GM21737 (cell line): ENCODE measurements around the gene DISP3.

Experiments used
- ATAC-seq: cut with Tn5 transposase; IDR thresholded peaks from one replicate; pipeline ENCODE4 v1.9.1; 2021; ENCODE audit warnings: mild to moderate bottlenecking, moderate library complexity; ENCODE audit not compliant: unreplicated experiment

The DISP3 gene

DNA sequence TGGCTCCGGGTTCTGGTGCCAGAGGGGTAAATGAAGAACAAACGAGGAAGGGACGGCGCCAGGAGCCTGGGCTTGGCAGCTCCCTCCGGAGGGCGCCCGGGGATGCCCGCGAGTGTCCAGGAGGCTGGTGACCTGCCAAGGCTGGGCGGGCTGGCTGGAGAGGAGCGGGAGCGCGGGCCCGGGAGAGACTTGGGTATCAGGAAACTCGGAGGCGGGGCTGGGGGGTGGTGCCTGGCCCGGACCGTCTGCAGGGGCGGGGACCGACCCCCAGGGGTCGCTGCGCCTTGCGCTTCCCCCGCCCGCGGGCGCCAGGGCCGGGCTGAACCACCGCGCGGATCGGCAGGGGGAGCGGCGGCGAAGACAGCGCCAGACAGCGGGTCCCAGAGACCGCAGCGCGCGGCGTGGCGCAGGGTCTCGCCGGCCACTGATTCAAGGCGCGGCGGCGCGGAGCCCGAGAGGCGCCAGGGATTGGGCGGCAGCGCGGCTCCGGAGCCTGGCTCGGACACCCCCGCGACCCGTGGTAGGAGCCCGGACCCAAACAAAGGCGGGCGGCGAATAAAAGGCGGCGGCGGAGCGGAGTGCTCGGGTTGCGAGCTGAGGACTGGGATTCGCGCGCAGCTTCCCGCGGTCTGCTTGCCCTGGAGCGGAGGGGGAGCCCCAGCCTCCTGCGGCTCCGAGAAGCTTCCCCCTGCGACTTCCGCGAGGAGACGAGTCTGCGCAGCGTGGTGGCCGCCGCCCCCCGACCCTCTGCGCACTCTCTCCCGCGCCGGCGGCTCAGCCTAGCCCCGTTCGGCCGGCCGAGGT is at the start of gene DISP3:
Gene DISP3 (plus strand): TSS at position 585 of the 804 bp plus-strand sequence. CDS start 21,838 bp downstream, outside the sequence.
- ATAC-seq, result peak; percentile 58

DNA sequence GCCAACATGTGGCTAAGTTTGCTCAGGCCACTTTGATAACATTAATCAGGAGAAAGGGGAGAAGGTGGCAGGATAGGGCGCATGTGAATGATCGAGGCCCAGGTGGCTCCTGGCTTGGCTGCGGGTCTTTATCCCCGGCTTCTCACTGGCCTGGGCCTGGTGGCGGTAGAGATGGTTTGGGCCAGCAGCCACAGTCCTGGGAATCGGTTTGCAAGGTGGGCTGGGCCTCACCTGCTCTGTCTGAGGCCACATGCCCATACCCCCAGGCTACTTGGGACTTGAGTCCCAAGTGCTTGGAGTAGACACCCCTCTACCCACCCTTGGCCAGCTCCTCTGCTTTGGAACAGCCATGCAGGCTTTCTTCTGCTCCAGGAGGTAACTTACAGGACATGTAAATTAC is 49.7 kb upstream of the DISP3 start:
- no peak for ATAC-seq

- no peak for ATAC-seq
Observed at GRCh38 chr1:11429935-11430334, 49.0 kb upstream of the DISP3 start.

GRCh38 chr1:11431941-11432507 is 46.9 kb upstream of the DISP3 start:
- no peak for ATAC-seq

DNA sequence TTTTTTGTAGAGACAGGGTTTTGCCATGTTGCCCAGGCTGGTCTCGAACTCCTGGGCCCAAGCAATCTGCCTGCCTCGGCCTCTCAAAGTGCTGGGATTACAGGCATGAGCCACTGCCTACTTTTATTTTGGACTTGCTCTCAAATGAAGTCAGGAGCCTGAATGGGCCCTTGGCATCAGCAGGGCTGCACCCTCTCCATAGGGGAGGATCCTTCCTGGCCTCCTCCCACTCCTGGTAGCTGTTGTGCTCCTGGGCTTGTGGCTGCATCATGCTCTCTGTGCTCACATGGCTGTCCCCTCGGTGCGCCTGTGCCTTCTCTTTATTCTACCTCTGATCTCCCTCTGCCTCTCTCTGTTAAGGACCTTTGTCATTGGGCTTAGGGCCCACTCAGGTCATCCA is 46.4 kb upstream of the DISP3 start:
- no peak for ATAC-seq

- ATAC-seq, result no peak
Observed at GRCh38 chr1:11434501-11434900, 44.5 kb upstream of the DISP3 start.

DNA sequence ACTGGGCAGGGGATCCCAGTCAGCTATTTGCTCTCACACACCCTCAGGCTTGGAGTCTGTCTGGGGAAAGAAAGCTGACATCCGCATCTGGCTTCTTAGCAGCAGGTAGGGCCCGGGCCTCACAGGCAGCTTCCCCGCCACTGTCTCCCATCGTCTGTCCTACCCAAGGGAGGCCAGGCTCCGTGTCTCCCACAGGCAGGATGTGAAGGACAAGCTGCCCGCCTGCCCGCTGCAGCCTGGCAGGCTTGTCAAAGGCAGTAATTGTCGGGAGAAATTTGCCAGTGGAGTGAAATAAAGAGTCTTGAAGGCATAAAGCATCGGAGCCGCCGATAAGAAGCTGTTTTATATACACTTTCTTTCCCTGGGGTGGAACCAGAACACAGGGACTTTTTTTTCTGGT is 44.0 kb upstream of the DISP3 start:
- ATAC-seq, result no peak

DNA sequence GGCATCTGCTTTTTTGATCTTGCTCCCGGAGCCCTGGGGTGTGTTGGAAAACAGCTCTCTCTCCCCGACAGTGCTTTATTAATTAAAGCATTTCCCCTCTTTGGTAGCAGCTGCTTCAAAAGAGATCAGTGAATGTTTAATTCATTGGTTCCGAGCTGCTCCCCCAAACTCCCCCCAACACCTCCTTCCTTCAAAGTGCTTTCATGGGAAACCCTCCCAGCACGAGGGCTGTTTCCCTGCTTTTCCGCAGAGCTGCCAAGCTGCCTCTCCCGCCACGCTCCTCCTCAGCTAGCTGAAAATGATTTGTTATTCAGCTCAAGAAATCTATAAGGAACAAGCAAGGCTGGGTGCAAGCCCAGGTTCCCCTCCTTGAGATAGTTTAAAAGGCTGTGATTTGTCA is 40.0 kb upstream of the DISP3 start:
- no peak for ATAC-seq

DNA sequence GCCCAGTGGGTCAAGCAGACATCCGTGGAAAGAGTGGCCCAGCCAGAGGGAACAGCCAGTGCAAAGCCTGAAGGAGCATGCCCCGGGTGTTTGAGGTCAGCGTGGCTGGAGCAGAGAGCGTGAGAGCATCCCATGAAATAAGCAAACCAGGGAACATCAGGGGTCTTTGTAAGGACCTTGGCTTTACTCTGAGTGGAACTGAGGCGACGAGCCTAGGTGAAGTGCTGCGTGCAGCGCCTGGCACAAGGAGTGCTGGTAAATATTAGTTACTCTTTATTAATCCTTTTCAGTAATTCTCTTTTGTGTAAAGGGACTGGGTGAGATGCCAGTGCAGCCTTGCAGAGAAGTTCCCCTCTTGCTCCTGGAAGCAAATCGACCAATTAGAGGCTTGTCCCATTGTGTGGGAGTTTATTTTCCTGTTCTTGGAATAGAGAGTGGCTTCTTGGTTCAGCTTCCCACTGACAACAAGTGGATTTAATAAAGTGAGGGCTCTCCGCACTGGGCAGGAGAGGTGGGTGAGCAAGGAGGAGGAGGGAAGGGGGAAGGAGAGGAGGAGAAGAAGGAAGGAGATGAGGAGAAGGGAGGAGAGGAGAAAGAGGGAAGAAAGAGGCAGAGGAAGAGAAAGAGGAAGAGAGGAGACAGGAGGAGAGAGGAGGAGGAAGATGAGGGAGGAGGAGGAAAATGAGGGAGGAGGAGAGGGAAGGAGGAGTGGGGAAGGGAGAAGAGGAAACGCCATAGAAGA is 37.6 kb upstream of the DISP3 start:
- ATAC-seq, result no peak

DNA sequence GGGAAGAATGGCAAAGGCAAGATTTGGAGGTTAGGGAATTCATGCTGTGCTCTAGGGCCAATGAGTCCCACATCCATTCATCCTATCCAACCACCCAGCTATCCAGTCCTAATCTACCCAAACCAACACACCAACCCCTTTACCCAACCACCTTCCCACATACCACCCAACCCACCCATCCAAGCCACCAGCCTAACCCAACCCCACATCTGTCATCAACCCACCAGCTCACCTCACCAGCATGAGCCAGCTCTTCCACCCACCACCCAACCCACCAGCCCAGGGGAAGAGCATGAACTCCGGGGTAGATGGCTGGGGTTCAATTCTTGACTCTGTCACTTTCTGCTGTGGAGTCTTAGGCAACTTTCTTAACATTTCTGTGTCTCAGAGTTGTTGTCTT is 35.9 kb upstream of the DISP3 start:
- ATAC-seq, result no peak

DNA sequence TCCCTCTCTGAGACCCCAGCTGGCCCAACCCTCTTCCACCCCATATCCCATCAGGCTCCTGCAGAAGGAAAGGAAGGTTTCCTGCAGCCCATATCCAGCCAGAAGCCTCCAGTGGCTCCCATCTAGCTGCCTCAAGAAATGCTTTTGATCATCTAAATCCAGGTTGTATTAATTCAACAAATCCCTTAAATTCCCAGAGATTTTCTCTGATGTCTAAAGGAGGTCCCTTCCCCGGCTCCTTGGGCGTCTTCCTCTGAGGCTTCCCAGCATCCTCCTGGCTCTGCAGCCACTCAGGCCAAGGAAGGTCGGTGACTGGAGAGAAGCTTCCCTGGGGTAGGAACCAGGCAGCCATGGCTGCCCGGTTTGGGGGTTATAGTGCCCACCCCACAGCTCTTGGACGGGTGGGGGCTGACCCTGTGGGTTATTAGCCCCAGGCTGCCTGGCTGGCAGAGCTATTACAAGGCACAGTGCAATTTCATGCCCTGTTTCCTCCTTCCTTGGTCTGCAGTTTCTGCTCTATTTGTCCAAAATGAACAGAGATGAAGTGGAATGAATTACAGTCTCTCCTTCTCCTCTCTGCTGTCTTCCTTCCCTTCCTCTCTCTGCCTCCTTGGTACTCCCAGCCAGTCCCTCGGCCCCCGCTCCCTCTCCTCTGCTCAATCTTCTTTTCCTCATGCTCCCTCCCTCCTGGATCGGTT is 34.8 kb upstream of the DISP3 start:
- no peak for ATAC-seq

GRCh38 chr1:11444907-11445306 is 34.0 kb upstream of the DISP3 start:
- no peak for ATAC-seq

DNA sequence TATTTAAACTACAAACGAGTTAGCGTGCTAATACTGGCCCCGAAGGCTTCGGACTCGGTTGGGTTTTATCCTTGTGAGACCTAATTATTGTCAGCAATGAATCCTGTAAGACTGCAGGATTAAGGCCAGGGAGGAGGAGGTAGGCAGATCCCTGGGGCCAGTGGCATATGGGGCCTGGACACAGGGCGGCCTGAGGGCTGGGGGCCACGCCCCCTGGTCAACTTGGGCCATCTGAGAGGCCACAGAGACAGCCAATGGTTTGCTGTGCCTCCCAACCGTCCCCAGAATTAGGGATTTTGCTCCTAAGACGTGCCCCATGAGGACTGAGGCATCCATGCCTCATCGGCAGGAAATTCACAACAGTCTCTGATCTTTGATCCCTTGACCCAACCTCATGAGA is 31.1 kb upstream of the DISP3 start:
- ATAC-seq, result no peak

GRCh38 chr1:11448373-11449099 is 30.4 kb upstream of the DISP3 start:
- no peak for ATAC-seq

GRCh38 chr1:11449100-11449403 is 29.9 kb upstream of the DISP3 start:
- no peak for ATAC-seq

- no peak for ATAC-seq
Observed at GRCh38 chr1:11450310-11450709, 28.6 kb upstream of the DISP3 start.

- no peak for ATAC-seq
Observed at GRCh38 chr1:11453742-11454491, 25.0 kb upstream of the DISP3 start.

DNA sequence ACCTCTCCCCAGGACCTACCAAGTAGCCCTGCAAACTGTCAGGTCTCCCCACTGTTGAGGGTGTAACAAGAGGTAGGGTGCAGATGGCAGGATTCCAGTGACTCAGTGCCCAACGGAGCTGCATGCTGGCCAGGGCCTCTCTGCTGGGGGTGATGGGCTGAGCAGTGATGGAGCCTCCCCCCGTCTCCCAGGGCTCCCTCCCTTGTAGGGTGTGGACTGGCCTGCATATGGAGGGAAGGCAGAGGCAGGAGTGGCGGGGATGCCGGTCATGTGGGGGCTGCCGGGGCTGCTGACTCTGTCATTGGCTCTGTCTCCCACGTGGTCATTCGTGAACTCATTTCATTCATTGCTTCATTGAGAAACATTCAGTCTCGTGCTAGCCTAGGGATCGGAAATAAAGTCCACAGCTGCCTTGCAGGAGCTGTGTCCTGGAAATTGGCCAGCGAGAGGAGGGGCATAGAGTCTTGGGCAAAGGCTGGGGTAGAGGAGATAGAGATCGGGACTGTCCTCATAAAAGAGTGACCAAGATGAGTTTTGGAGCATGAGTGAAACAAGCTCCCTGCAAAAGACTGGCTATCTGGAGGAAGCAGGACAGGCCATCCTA is 22.9 kb upstream of the DISP3 start:
- no peak for ATAC-seq

DNA sequence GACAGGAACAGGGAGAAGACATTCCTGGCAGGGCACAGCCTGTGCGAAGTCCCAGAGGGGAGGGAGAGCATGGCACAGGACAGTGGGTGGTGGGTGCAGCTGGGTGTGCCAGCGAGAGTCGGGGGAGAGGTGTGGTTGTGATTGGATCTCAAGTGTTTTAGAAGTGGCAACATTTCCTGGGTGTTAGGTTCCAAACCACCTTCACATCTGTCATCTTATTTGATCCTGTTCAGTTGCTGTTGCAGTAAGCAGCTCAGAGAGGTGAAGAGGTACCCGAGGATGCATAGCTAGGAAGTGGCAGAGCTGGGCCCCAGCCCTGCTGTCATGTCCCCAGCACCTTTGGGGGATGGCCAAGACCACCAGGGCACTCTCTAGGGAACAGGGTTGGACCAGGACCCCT is 22.0 kb upstream of the DISP3 start:
- ATAC-seq, result no peak

DNA sequence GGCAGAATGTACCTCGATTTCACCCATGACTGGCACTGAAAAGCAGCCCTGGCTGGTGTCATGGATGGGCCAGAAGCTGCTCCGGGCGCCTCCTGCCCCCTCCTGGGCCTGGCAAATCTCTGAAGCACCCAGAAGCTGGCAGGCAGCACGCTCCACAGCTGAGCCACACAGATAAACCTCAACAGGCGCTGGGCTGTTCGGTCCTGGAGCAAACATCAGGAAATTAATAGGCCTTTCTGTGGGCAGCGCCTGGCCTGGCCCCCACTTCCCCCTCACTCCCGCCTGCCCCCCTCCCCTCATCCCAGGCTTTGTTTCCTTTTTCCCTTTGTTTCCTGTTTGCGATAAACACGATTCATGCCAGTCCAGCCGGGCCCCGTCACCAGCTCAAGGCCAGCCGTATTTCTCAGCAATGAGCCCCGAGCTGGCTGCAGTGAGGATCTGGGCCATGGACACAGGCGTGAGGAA is 20.1 kb upstream of the DISP3 start:
- ATAC-seq, result no peak
